Fibroblast of gingiva (primary cell): ENCODE data around the gene KRTAP10-7.
"Not testable (repeated sequence)": the region's sequence is repeated elsewhere in the genome, so short reads cannot be mapped to it uniquely, and the experiment has no call there.

Experiments used
- DNase-seq: peaks from one replicate; pipeline ENCODE4 v3.0.0-alpha.2; 2011; ENCODE audit warnings: low read depth

The KRTAP10-7 gene

GRCh38 chr21:44590897-44591800 lies 9.2 kb upstream of the KRTAP10-7 start:
- not testable (repeated sequence) for DNase-seq

- not testable (repeated sequence) for DNase-seq
These were observed 8.6 kb upstream of the KRTAP10-7 start for GRCh38 chr21:44591801-44592130.

GRCh38 chr21:44592446-44593311 lies 7.7 kb upstream of the KRTAP10-7 start, which contains the start of gene KRTAP10-6:
KRTAP10-6 (minus strand) TSS chr21:44592505; CDS start chr21:44592484, 21 bp downstream.
- DNase-seq, result no peak

GRCh38 chr21:44593598-44594405 lies 6.6 kb upstream of the KRTAP10-7 start:
- no peak for DNase-seq

GRCh38 chr21:44594406-44594916 lies 5.9 kb upstream of the KRTAP10-7 start:
- DNase-seq, result no peak

GRCh38 chr21:44595524-44595923 lies 4.9 kb upstream of the KRTAP10-7 start:
- DNase-seq, result no peak

GRCh38 chr21:44596068-44596725 lies 4.2 kb upstream of the KRTAP10-7 start:
- no peak for DNase-seq

- DNase-seq, result no peak
These were observed 2.3 kb upstream of the KRTAP10-7 start for GRCh38 chr21:44598061-44598460.

- no peak for DNase-seq
These were observed 950 bp upstream of the KRTAP10-7 start for GRCh38 chr21:44599264-44600029.

- DNase-seq, result not testable (repeated sequence)
These were observed 694 bp downstream of the KRTAP10-7 start for GRCh38 chr21:44601091-44601490.

GRCh38 chr21:44601596-44602462 lies 1.4 kb downstream of the KRTAP10-7 start:
- no peak for DNase-seq

- no peak for DNase-seq
These were observed 2.1 kb downstream of the KRTAP10-7 start for GRCh38 chr21:44602463-44602850.

- DNase-seq, result no peak
These were observed 2.9 kb downstream of the KRTAP10-7 start for GRCh38 chr21:44603109-44603875.

GRCh38 chr21:44603911-44604310 lies 3.5 kb downstream of the KRTAP10-7 start:
- no peak for DNase-seq

GRCh38 chr21:44606495-44606894 lies 6.1 kb downstream of the KRTAP10-7 start:
- no peak for DNase-seq

- DNase-seq, result no peak
These were observed 8.8 kb downstream of the KRTAP10-7 start for GRCh38 chr21:44609193-44609592.

- not testable (repeated sequence) for DNase-seq
These were observed 9.9 kb downstream of the KRTAP10-7 start for GRCh38 chr21:44610157-44610843.

- no peak for DNase-seq
These were observed 11.2 kb downstream of the KRTAP10-7 start for GRCh38 chr21:44611551-44611950.
